ENCODE results near the gene TMEM218.

The TMEM218 gene

GRCh38 chr11:125052047-125052446 is 59.4 kb downstream of the TMEM218 start:
- no peak for DNase-seq

- no peak for DNase-seq
Measured at GRCh38 chr11:125049164-125049792, 62.1 kb downstream of the TMEM218 start.

All from activated T-cell treated with anti-CD3 and anti-CD28 coated beads for 4 hours (primary cell).